ENCODE data around the gene STON2.
"Not testable (repeated sequence)": the region's sequence is repeated elsewhere in the genome, so short reads cannot be mapped to it uniquely, and the experiment has no call there.

The STON2 gene, protein sequence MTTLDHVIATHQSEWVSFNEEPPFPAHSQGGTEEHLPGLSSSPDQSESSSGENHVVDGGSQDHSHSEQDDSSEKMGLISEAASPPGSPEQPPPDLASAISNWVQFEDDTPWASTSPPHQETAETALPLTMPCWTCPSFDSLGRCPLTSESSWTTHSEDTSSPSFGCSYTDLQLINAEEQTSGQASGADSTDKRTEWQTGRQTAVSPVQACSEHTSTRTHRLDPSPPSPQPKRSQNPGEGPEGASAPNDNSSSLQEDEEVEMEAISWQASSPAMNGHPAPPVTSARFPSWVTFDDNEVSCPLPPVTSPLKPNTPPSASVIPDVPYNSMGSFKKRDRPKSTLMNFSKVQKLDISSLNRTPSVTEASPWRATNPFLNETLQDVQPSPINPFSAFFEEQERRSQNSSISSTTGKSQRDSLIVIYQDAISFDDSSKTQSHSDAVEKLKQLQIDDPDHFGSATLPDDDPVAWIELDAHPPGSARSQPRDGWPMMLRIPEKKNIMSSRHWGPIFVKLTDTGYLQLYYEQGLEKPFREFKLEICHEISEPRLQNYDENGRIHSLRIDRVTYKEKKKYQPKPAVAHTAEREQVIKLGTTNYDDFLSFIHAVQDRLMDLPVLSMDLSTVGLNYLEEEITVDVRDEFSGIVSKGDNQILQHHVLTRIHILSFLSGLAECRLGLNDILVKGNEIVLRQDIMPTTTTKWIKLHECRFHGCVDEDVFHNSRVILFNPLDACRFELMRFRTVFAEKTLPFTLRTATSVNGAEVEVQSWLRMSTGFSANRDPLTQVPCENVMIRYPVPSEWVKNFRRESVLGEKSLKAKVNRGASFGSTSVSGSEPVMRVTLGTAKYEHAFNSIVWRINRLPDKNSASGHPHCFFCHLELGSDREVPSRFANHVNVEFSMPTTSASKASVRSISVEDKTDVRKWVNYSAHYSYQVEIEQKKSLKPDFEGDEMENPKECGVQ

DNA sequence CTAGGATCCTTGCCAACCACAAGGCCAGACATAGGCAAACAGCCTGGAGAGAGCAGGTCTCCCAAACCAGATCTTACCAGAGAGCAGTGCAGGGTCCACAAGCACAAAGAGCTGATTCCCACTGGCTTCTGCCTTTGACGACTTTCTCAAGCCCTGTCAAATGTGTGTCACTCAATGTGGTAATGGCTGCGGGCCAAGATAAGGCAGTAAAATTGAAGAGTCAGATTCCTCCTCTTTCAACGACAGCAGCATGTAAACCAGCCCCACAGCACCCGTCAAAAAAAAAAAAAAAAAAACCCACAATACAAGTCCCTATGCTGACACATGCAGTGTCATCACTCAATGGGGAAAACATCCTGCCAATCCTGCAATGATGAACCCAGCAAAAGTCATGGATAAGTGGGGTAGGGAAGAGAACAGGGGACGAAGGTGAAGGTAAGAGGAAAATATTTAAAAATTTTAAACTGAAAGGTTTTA, at the start of gene STON2:
STON2 (minus strand) TSS at position 123 of the 477 bp plus-strand sequence. CDS start 1,942 bp downstream, outside the sequence.
- DNase-seq = no peak

DNA sequence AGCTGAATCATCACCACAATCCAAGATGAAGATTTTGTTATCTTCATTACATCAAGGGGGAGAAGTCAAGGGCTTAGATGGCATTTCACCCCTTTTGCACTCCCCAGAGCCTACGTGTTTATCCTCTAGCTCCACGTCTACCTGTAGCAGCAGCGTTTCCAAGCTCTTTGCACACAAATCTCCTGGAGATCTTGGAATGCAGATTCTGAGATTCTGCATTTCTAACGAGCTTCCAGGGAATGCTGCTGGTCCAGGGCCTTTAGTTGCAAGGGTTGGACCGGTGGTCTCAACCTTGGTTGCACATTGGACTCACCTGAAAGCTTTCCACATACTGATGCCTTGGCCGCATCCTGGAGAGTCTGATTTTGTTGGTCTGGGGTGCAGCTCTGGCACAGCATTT, 49.5 kb upstream of the STON2 start:
- DNase-seq = no peak

DNA sequence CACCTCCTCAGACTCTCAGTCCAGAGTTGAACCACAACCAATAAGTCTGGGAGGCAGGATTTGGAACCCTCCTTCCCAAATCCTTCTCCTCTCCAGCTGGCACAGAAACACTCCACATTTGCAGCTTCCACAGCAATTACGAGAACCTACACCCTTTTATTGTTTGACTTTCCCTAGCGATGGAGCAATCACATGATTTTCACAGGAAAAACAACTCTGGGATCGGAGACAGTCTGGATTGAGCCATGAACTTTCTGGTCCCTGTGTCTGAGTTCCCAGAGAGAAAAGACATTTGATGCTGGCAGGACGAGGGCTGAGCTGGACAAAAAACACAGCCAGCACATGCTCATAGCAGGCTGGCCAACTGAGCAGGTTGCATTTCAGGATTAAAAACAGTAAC, 49.0 kb upstream of the STON2 start:
- DNase-seq = no peak

DNA sequence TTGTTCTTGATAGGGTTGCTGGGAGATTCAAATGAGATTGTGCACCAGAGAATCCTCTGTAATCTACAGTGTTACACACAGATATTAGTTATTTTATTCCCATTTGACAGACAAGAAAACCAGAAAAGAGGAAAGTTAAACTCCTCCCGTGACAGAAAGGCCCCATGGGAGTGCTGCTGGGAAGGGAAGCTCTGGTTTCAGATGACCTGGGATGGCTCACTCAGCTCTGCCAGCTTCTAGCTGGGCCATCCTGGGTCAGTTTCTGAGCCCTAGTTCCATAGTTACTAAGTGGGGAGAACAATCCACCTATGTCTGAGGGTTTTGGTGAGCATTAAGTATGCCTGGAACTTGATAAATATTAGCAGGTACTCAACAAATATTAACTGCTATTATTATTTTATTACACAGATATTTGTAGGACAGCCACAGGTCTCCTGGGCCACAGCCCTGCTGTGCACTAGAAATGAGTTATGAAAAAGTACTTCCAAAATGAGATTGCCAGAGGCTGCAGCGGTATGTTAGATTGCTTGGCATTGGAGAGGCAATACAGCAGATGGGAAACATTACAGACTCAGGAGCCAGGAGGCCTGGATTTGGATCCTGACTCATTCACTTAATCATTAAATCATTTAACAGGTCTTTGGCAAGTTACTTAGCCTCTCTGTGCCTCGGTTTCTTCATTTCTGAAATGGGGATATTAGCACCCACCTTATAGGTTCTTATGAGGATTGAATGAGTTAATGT, 47.1 kb upstream of the STON2 start:
- no peak for DNase-seq

DNA sequence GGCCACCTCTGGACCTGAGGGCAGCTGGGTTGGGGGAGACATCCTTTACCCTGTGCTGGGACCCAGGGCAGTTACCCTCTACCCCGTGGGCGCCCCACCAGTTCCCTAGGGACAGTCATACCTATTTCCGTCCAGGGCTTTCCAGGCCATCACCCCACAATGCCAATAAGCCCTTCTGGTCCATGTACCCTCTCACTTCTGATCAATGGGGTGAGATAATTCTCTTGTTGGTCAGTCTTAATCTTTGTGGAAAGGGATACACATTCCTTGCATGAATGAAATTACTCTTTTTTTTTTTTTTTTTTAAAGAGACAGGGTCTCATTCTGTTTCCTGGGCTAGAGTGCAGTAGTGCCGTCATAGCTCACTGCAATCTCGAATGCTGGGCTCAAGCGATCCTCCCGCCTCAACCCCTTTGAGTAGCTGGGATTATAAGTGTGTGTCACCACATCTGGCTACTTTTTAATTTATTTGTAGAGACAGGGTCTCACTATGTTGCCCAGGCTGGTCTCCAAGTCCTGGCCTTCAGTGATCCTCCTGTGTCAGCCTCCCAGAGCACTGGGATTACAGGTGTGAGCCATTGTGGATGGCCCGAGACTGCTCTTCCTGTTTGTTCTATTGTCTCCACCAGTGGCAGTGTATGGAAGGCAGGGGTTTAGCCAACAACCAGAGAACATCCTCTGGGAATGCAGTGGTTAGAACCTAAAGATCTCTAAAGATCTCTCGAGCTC, 46.3 kb upstream of the STON2 start:
- no peak for DNase-seq

DNA sequence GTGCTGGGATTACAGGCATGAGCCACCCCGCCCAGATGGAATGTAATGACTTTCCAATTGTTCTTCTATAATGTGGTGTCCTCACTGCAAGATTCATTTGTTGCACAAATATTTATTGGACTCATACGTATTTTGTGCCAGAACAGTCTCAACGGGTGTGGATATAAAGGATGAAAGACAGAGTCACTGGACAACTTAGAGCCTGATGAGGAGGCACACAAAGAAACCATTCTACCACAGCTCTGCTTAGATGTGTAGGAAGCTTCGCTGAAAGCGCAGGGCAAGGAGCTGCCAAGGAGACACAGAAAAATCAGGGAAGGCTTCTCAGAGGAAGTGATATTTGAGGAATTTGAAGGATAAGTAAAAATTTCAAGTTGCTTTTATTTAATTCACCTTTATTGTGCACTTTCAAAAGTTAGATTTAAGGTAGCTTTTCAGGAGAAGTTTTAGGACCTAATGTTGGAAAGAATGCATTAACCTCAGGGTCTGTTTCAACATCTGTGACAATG, 41.6 kb upstream of the STON2 start:
- no peak for DNase-seq

DNA sequence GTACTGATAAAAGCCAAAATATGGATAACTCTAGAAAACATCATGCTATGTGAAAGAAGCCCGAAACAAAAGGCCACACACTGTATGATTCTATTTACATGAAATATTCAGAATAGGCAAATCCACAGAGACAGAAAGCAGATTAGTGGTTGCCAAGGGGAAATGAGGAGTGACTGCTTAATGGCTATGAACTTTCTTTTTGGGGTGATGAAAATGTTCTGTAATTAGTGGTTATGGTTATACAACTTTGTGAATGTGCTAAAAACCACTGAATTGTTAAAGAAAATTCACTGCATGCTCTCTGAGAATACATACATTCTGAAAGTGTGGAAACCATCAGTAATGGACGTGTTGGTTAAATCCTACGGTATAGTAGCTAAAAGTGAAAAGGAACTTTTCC, 39.9 kb upstream of the STON2 start:
- no peak for DNase-seq

DNA sequence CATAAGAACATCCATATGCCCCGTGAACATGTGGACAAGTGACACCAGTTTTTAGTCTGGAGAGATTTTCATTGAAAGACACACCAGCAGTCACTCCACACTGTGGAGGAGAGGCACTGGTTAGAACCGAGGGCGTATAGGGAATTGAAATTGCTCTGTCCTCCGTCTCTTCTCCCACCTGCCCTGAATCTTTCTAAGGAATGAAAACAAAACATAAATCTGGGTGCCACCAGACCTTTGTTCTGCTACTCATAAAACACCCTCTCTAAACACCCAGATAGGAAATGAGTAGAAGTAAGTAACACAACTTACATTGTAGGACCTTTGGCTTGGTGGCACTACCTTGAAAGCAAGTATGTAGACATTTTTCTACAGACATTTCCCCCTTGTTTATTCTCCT, 37.1 kb upstream of the STON2 start:
- no peak for DNase-seq

DNA sequence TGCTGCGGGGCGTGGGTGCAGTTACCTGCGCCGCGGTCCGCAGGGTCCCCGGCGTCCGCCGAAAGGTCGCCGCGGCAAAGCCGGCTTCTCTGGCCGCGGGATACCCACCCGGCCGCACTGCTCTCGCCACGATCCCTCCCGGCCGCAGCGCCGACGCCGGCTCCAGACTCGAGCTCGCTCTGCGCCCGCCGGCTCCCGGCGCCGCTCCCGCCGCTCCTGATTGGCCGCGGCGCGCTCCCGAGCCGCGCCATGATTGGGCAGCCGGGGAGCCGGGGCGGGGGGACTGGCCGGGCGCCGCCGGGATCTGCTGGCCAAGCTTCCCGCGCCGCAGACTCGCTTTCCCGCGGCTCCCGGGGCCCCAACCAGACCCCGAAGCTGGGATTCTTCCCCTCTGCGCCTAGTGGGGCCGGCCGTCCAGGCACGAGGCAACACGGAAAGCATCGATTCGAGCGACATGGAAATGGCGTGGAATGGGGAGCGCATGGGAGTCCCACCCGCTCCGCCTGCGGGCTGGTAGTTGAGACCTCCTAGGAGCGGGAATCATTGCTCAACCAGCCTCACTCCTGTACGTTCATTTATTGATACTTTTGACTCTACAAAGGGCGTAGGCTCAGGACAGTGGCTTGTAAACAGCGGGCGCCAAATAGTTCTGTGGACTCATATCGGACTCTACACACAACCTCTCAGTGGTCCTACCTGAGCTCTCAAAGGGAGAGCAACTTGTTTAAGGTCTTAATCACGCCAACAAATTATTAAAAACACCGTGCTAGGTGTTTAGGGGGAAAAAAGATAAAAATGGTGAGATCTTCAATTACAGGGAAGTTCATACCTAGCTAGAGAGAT, 36.4 kb upstream of the STON2 start:
- no peak for DNase-seq

DNA sequence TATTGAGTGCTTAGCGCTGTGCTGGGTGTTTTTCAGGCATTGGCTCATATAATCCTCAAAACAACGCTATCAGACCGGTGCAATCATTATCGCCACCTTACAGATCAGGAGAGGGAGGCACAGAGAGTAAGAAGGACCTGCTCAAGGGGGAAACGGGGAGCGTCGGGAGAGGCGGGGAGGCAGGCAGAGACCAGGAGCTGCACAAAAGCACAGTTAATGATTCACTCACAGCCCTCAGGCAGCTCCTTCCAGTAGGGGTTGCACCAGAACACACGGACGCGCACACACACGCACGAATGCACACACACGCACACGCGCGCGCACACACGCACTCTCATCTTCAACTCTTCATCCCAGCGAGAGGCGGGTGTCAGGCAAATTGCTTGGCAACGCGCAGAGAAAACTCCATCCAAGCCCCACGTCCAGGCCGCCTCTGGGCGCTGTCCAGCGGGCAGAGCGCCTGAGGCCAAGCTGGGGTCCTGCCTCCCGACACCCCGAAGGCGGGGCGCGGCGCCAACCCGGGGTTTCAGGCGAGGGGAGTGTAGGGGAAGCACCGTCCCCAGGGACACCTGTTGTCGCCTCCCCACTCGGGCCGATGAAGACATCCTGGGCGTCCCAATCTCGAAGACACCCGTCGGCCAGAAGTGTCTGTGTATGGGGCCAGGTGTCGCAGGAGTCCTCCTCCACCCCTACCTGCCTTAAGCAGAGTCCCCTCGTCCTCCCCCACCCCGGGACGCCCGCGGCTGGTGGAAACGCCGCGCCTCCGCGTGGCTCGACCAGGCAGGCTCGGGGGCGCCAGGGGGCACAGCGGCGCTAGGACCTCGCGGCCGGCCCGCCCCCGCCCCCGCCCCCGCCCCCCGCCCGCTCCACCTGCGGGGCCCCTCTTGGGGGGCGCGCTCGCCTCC, 35.5 kb upstream of the STON2 start:
- DNase-seq = no peak

DNA sequence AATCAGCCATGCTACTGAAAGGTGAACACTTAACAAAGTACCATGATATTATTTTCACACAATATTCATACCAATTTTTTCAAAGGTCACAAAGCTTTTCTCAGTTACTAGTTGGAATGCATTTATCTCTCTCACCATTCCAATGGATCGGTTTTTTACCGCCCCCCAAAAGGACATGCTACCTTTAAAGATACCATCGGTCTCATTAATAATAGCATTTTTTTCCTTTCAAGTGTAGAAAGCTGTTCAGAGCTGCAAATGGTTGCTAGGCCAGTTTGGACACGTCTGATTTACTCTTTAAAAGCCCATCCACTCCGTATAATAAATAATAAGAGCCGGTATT, 34.9 kb upstream of the STON2 start:
- DNase-seq = no peak

DNA sequence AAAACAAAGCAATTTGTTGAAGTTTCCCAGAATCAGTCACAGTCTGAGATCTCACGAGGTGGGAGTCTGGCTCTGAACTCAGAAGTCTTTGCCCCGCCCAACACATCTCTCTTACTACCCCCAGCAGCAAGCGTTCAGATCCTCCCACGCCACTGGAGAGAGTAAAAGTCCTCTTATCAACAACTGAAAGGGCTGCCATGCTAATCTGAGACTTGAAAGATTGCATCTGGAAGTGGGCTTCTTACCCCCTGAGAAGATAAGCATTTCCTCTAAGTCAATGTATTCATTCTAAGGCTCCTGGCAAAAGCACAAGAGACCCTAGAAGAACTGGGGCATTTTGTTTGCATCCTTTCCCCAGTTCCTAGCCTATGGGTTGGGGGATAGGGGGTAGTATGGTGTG, 34.1 kb upstream of the STON2 start:
- no peak for DNase-seq

DNA sequence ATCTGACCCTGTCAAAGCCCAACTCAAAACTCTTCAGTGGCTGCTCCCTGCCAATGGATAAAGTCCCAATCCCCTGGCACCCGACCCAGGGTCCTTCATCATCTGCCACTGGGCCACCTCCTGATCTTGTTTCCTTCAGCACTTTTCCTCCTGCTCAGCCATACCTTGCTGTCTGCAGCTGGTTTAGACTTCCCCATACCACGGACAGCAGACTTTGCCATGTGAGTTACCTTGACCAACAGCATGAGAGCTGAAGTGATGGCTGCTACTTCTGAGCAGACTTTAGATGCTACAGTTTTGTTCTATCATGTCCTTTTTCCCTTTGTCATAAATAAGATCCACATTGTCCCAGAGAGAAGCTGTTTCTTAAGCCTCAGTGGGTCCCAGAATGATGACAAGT, 33.3 kb upstream of the STON2 start:
- no peak for DNase-seq

DNA sequence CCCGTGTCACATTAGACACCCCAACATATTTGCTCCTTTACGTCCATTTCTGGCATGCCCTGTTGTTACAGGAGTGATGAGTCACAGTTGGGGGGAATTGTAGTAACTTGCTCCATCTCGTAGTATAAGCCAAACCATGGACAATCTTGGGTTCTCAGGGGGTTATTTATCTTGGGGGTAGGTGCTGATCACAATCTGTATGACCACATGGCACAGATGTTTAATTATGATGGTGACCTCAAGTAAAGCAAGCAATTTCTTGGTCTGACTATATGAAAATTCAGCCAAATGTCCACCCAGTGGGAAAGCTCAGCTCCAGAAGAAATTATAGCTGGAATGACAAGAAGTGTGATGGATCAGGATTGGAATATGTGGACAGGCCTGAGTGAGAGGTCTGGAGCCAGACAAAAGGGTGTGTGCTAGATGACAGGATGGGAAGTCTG, 32.1 kb upstream of the STON2 start:
- no peak for DNase-seq

DNA sequence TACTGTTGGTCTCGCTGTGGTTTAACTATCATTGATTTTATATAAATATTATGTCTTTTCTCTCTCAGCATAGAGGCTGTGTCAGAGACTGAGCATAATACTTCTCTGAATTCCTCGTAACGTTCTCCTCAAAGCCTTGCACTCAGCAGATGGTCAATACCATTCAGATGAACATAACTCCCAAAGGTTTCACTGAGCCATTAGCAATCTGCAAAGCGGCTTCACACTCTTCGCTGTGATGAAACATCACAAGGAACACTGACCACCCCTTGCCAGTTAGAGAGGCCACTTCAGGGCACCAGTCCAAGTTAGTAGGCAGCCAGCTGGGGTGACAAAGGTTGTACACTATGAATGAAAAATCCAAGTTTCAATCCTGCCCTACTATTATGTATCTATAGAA, 30.1 kb upstream of the STON2 start:
- no peak for DNase-seq

DNA sequence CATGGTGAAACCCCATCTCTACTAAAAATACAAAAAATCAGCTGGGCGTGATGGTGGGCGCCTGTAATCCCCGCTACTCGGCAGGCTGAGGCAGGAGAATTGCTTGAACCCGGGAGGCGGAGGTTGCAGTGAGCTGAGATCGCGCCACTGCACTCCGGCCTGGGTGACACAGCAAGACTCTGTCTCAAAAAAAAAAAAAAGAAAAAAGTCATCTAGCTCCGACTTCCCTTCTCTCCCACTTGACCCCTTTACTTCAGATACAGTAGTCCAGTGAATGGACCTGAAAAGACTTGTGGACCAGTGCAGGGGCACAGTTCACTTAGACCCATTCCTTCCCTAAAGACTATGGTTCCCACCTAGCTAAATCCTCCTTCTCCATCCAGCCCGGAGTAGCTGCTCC, 29.6 kb upstream of the STON2 start:
- DNase-seq = not testable (repeated sequence)

DNA sequence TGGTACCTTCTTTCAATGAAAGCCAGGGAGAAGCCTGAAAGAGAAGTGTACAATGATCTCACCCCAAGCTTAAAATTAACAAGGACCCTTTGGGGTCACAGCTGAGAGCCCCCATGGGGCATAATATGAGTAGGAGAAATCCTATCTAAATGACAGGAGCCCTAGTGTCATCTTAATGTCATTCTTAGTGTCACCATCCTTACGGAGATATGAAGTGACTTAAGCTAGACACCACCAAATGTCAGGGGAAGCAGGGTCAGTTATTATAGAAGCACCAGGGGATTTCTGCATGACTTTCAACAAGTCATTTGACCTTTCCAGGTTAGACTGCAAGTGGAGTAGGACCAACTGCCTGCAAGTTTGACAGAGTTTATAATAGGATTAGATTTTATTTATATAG, 28.9 kb upstream of the STON2 start:
- no peak for DNase-seq

DNA sequence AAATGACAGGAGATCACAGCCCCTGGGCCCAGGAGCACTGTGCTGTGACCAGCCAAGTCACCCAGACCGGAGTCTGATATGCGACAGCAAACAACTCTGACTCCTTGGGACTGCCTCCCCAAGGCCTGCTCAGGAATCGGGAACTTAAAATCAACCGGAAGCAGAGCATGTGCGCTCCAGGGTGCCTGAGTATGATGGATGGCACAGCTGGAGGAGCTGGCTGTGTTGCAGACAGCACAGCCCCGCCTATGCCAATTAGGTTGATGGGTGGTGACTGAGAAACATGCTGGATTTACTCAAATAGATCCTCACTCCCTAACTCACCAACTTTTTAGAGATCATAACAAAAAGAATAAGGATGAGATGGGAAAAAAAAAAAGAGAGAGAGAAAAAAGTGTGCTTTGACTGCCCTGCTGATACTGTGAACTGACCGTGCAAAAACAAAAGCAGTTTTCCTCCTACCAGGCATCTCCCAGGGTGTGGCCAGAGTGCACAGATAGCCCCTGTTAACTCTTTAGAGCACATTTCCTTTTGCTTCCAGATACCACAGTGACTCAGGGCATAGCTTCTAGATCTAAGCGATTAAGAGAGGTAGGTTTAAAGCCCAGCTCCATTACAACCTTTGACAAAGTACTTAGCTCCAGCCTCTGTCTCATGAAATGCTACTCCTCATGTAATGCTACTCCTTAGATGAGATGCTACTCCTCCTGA, 27.4 kb upstream of the STON2 start:
- no peak for DNase-seq

DNA sequence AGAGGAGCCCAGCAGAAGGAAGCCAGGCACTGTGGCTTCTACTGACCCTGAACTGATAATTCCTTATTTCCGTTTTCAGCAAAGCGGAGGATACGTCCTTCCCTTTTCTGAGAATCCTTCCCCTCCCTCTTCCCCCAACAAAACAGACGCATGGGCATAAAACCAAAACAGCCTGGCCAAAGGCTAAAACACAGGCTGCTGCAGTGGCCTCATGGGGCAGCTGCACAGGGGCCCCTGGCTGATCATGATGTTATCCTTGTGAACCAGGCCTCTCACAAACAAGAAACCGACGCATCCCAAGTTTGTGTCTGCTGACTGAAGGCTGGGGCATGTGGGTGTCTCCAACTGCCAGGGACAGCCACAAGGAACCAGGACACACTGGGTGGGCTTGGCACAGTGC, 23.4 kb upstream of the STON2 start:
- DNase-seq = no peak
